HUES6 (cell line): ENCODE results near the gene GADD45A.

Source experiments
- H3K27ac ChIP-seq: 2 replicates; pipeline ENCODE4 v1.7.0; 2013; ENCODE audit warnings: low read depth, mild to moderate bottlenecking, low read length, inconsistent platforms
- H3K27me3 ChIP-seq: 2 replicates; pipeline ENCODE4 v1.6.1; 2013; ENCODE audit warnings: low read length; ENCODE audit not compliant: control insufficient read depth, insufficient read depth
- H3K36me3 ChIP-seq: 2 replicates; pipeline ENCODE4 v1.6.1; 2013; ENCODE audit warnings: low read length; ENCODE audit not compliant: control insufficient read depth, insufficient read depth
- H3K4me1 ChIP-seq: 2 replicates; pipeline ENCODE4 v1.6.1; 2013; ENCODE audit warnings: low read length; ENCODE audit not compliant: control insufficient read depth, insufficient read depth
- H3K4me3 ChIP-seq: 2 replicates; pipeline ENCODE4 v1.5.1; 2013; ENCODE audit warnings: low read depth, low read length
- H3K9ac ChIP-seq: one replicate; pipeline ENCODE4 v1.6.1; 2013; ENCODE audit warnings: mild to moderate bottlenecking, low read length
- H3K9me3 ChIP-seq: 2 replicates; pipeline ENCODE4 v1.6.1; 2013; ENCODE audit warnings: low read depth, low read length; ENCODE audit not compliant: control insufficient read depth, insufficient read depth

The GADD45A gene

GRCh38 chr1:67735806-67736627, 51.0 kb downstream of the GADD45A start:
- no peaks in the 10 kb centered on the region for H3K9me3 ChIP-seq
- H3K36me3 ChIP-seq: no peaks in the 10 kb centered on the region
- no peak overlapping the region for H3K9ac ChIP-seq
- no peak overlapping the region for H3K4me3 ChIP-seq
- peaks cover 24% of the 10 kb centered on the region for H3K4me1 ChIP-seq
- H3K27ac ChIP-seq: no peak overlapping the region
- H3K27me3 ChIP-seq: no peaks in the 10 kb centered on the region

GRCh38 chr1:67736750-67737149, 51.7 kb downstream of the GADD45A start:
- Histone ChIP-seq H3K9ac (no peak overlapping the region), H3K27me3 (no peaks in the 10 kb centered on the region), H3K36me3 (no peaks in the 10 kb centered on the region), H3K4me1 (peaks cover 24% of the 10 kb centered on the region), H3K27ac (no peak overlapping the region), H3K4me3 (no peak overlapping the region), H3K9me3 (no peaks in the 10 kb centered on the region)

GRCh38 chr1:67737875-67738274, 52.9 kb downstream of the GADD45A start:
- peaks cover 25% of the 10 kb centered on the region for H3K4me1 ChIP-seq
- H3K9ac ChIP-seq: no peak overlapping the region
- H3K27ac ChIP-seq: no peak overlapping the region
- no peaks in the 10 kb centered on the region for H3K9me3 ChIP-seq
- no peaks in the 10 kb centered on the region for H3K27me3 ChIP-seq
- H3K36me3 ChIP-seq: no peaks in the 10 kb centered on the region
- H3K4me3 ChIP-seq: no peak overlapping the region
